Karpas-422 (cell line): ENCODE results near the gene BRSK2. TPM values are rescaled to one million over a fixed set of nuclear protein-coding genes. Genes with fewer than 3 reads are reported as not detected.
A peak's percentile ranks its signal among the peaks of the same experiment; 100 is the strongest.

Source experiments
- DNase-seq: peaks from one replicate; pipeline ENCODE4 v3.0.0-alpha.2; 2015
- H2AFZ ChIP-seq: fragments of 200-600 bp; sonication (generic); 2 replicates; pipeline ENCODE4 v1.6.1; 2014; ENCODE audit warnings: antibody characterized with exemption, low read length, mixed read lengths
- H3K27ac ChIP-seq: fragments of 200-600 bp; sonication (generic); 2 replicates; pipeline ENCODE4 v1.5.1; 2014; ENCODE audit warnings: mild to moderate bottlenecking, low read length, moderate library complexity
- H3K27me3 ChIP-seq: fragments of 200-600 bp; sonication (generic); 2 replicates; pipeline ENCODE4 v1.6.1; 2014; ENCODE audit warnings: low read length, mixed read lengths
- H3K36me3 ChIP-seq: fragments of 200-600 bp; sonication (generic); 2 replicates; pipeline ENCODE4 v1.6.1; 2014; ENCODE audit warnings: low read length, mixed read lengths; ENCODE audit not compliant: insufficient read depth
- H3K4me1 ChIP-seq: fragments of 200-600 bp; sonication (generic); 2 replicates; pipeline ENCODE4 v1.6.1; 2014; ENCODE audit warnings: mild to moderate bottlenecking, low read length, mixed read lengths
- H3K4me2 ChIP-seq: fragments of 200-600 bp; sonication (generic); 2 replicates; pipeline ENCODE4 v1.6.1; 2014; ENCODE audit warnings: low read length, low read depth, mild to moderate bottlenecking; ENCODE audit not compliant: poor library complexity, severe bottlenecking
- H3K4me3 ChIP-seq: fragments of 200-600 bp; sonication (generic); 2 replicates; pipeline ENCODE4 v1.5.1; 2014; ENCODE audit warnings: mild to moderate bottlenecking, antibody characterized with exemption, low read length, mixed read lengths
- H3K79me2 ChIP-seq: fragments of 200-600 bp; sonication (generic); 2 replicates; pipeline ENCODE4 v1.6.1; 2014; ENCODE audit warnings: mild to moderate bottlenecking, low read length, mixed read lengths
- H3K9ac ChIP-seq: fragments of 200-600 bp; sonication (generic); 2 replicates; pipeline ENCODE4 v1.6.0; 2014; ENCODE audit warnings: low read length
- H3K9me2 ChIP-seq: fragments of 200-600 bp; sonication (generic), shearing (Covaris generic); replicated peaks from 2 replicates; pipeline ENCODE4 v1.6.0; 2014; ENCODE audit warnings: mild to moderate bottlenecking, low read length, moderate library complexity; ENCODE audit not compliant: insufficient read depth
- H3K9me3 ChIP-seq: fragments of 300-700, 200-600 bp; sonication (generic); 2 replicates; pipeline ENCODE4 v1.6.1; 2014; ENCODE audit warnings: low read length, mixed read lengths
- H4K20me1 ChIP-seq: fragments of 200-600 bp; sonication (generic); 2 replicates; pipeline ENCODE4 v1.6.1; 2014; ENCODE audit warnings: mild to moderate bottlenecking, antibody characterized with exemption, low read length, low read depth; ENCODE audit not compliant: insufficient read depth
- total RNA-seq: library from RNA; depleted of rRNA; stranded (reverse); fragments of >200 nt; shearing (Covaris generic); gene quantifications from 2 replicates; pipeline ENCODE4 v1.2.3, GENCODE V29; 2014; ENCODE audit warnings: low replicate concordance

Gene BRSK2
- total RNA-seq, 1 experiment from 2014 or later: not detected

GRCh38 chr11:1375161-1375954 is 14.4 kb upstream of the BRSK2 start:
- DNase-seq: no peak
- H3K27ac ChIP-seq: no peak overlapping the region
- H4K20me1 ChIP-seq: no peaks in the 10 kb centered on the region
- H3K27me3 ChIP-seq: no peaks in the 10 kb centered on the region
- no peaks in the 10 kb centered on the region for H3K9me3 ChIP-seq
- no peaks in the 10 kb centered on the region for H3K4me1 ChIP-seq
- H3K4me2 ChIP-seq: no peak overlapping the region
- H3K9me2 ChIP-seq: no peaks in the 10 kb centered on the region
- H3K9ac ChIP-seq: no peak overlapping the region
- no peak overlapping the region for H3K4me3 ChIP-seq
- H3K79me2 ChIP-seq: no peaks in the 10 kb centered on the region
- H2AFZ ChIP-seq: no peak overlapping the region
- H3K36me3 ChIP-seq: no peaks in the 10 kb centered on the region

- Histone ChIP-seq H3K9ac (no peak overlapping the region), H3K4me3 (no peak overlapping the region), H3K9me2 (no peaks in the 10 kb centered on the region), H4K20me1 (no peaks in the 10 kb centered on the region), H3K36me3 (no peaks in the 10 kb centered on the region), H3K79me2 (no peaks in the 10 kb centered on the region), H3K27me3 (no peaks in the 10 kb centered on the region), H3K4me2 (no peak overlapping the region), H3K4me1 (no peaks in the 10 kb centered on the region), H2AFZ (no peak overlapping the region), H3K9me3 (no peaks in the 10 kb centered on the region), H3K27ac (no peak overlapping the region)
- no peak for DNase-seq
These were observed 13.8 kb upstream of the BRSK2 start for GRCh38 chr11:1375955-1376258.

- Histone ChIP-seq H3K36me3 (no peaks in the 10 kb centered on the region), H4K20me1 (no peaks in the 10 kb centered on the region), H3K4me3 (no peak overlapping the region), H3K27ac (no peak overlapping the region), H3K27me3 (no peaks in the 10 kb centered on the region), H3K4me2 (no peak overlapping the region), H3K4me1 (no peaks in the 10 kb centered on the region), H2AFZ (no peak overlapping the region), H3K9me3 (no peaks in the 10 kb centered on the region), H3K9ac (no peak overlapping the region), H3K9me2 (no peaks in the 10 kb centered on the region), H3K79me2 (no peaks in the 10 kb centered on the region)
- DNase-seq: no peak
These were observed 12.4 kb upstream of the BRSK2 start for GRCh38 chr11:1377231-1377780.

- Histone ChIP-seq H3K79me2 (no peaks in the 10 kb centered on the region), H3K4me3 (no peak overlapping the region), H3K36me3 (no peaks in the 10 kb centered on the region), H3K4me1 (no peaks in the 10 kb centered on the region), H2AFZ (no peak overlapping the region), H3K9me3 (no peaks in the 10 kb centered on the region), H4K20me1 (no peaks in the 10 kb centered on the region), H3K27me3 (no peaks in the 10 kb centered on the region), H3K9me2 (no peaks in the 10 kb centered on the region), H3K27ac (no peak overlapping the region), H3K9ac (no peak overlapping the region), H3K4me2 (no peak overlapping the region)
- DNase-seq: no peak
These were observed 7.8 kb upstream of the BRSK2 start for GRCh38 chr11:1381793-1382425.

- H3K4me3 ChIP-seq: no peak overlapping the region
- H3K4me2 ChIP-seq: no peak overlapping the region
- no peak overlapping the region for H3K27ac ChIP-seq
- H3K36me3 ChIP-seq: no peaks in the 10 kb centered on the region
- no peaks in the 10 kb centered on the region for H4K20me1 ChIP-seq
- no peaks in the 10 kb centered on the region for H3K4me1 ChIP-seq
- H2AFZ ChIP-seq: no peak overlapping the region
- no peaks in the 10 kb centered on the region for H3K9me3 ChIP-seq
- DNase-seq: no peak
- no peaks in the 10 kb centered on the region for H3K79me2 ChIP-seq
- H3K27me3 ChIP-seq: no peaks in the 10 kb centered on the region
- no peaks in the 10 kb centered on the region for H3K9me2 ChIP-seq
- no peak overlapping the region for H3K9ac ChIP-seq
These were observed 7.3 kb upstream of the BRSK2 start for GRCh38 chr11:1382429-1382828.

GRCh38 chr11:1382831-1383607 is 6.7 kb upstream of the BRSK2 start:
- peak; percentile 50 for DNase-seq
- Histone ChIP-seq H4K20me1 (no peaks in the 10 kb centered on the region), H2AFZ (no peak overlapping the region), H3K9me2 (no peaks in the 10 kb centered on the region), H3K4me3 (no peak overlapping the region), H3K27ac (no peak overlapping the region), H3K4me2 (no peak overlapping the region), H3K79me2 (no peaks in the 10 kb centered on the region), H3K36me3 (no peaks in the 10 kb centered on the region), H3K27me3 (no peaks in the 10 kb centered on the region), H3K9ac (no peak overlapping the region), H3K4me1 (no peaks in the 10 kb centered on the region), H3K9me3 (no peaks in the 10 kb centered on the region)

GRCh38 chr11:1384199-1384970 is 5.3 kb upstream of the BRSK2 start:
- Histone ChIP-seq H3K4me3 (no peak overlapping the region), H3K4me2 (no peak overlapping the region), H3K9me3 (no peaks in the 10 kb centered on the region), H3K36me3 (no peaks in the 10 kb centered on the region), H3K79me2 (no peaks in the 10 kb centered on the region), H3K27ac (no peak overlapping the region), H3K9me2 (no peaks in the 10 kb centered on the region), H3K9ac (no peak overlapping the region), H2AFZ (no peak overlapping the region), H3K27me3 (no peaks in the 10 kb centered on the region), H3K4me1 (peaks cover 6% of the 10 kb centered on the region), H4K20me1 (no peaks in the 10 kb centered on the region)
- no peak for DNase-seq
